Stimulated activated naive CD8-positive, alpha-beta T cell treated with anti-CD3 and anti-CD28 coated beads, Interleukin-15, Interleukin-2, amounts not matched to agents 100 U/mL and 50 U/mL, for 24 hours (primary cell): ENCODE results near the gene TNFRSF12A.

ENCODE experiments used
- ATAC-seq: fragments of 150-1000 bp; cut with Tn5 transposase; one replicate; pipeline ENCODE4 v1.10.0; 2021
- DNase-seq: peaks from one replicate; pipeline ENCODE4 v3.0.0; 2021

The TNFRSF12A gene

DNA sequence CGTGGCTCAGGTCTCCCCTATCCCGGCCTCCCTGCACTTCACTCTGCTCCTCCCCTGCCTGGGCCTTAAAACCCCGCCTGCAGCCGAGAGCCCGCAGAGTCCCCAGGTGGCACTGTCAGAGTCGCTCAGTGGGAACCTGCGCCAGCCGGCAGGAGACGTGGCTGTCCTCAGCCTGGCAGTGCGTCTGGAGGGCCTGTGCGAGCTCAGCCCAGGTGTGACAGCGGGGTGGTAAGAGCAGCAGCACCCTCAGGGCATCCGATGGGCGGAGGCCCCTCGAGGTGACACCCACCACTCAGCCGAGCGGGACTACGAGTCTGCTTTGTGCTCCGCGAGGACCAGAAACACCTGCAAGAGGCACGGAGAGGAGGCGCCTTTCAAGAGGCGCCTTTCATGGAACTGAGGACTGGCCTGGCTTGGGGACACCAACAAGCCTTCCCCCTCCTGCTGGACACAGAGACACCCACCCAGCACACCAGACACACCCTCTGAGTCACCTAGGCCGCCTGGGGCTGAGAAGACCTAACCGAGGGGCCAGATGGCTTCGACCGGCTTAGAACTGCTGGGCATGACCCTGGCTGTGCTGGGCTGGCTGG lies 7.2 kb upstream of the TNFRSF12A start, which contains the start of gene CLDN9:
TSS of gene CLDN9 (plus strand) at position 96 of the 593 bp plus-strand sequence. CDS start at position 536, 440 bp downstream.
- ATAC-seq (no peak), DNase-seq (no peak)

GRCh38 chr16:3013491-3013951 lies 6.6 kb upstream of the TNFRSF12A start:
- DNase-seq = no peak
- ATAC-seq = no peak

DNA sequence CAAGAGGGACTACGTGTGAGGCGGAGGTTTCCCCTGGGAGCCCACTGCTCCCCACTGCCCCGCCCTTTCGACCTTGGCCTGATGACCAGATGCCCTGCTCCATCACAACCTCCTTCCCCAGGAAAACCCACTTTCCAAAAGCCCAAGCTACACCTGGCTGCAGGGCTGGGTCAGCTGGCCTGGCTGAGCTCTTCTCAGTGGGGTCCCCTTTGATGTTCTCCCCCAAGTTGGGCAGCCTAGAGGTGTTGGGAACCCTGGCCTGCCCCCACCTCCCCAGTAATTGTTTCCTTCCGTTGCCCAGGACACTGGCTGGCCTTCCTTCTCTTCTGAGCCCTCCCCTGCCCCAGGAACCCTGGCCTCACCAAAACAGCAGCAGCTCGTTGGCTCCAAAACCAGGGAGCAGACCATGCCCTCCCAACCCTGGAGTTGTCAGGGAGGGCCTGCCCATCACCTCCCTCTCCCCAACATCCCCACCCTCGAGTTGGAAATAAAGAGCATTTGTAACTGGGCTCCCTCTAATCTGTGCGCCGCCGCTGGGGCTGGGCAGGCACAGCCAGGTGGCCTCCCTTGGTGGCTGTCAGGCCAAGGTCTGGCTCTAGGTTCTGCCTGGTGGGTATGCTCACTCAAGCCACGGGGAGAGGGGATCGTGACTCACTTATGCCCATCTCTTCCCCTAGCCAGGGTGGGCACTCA lies 6.0 kb upstream of the TNFRSF12A start:
- DNase-seq (no peak), ATAC-seq (no peak)

GRCh38 chr16:3014971-3015370 lies 5.2 kb upstream of the TNFRSF12A start:
- ATAC-seq = no peak
- DNase-seq = no peak

DNA sequence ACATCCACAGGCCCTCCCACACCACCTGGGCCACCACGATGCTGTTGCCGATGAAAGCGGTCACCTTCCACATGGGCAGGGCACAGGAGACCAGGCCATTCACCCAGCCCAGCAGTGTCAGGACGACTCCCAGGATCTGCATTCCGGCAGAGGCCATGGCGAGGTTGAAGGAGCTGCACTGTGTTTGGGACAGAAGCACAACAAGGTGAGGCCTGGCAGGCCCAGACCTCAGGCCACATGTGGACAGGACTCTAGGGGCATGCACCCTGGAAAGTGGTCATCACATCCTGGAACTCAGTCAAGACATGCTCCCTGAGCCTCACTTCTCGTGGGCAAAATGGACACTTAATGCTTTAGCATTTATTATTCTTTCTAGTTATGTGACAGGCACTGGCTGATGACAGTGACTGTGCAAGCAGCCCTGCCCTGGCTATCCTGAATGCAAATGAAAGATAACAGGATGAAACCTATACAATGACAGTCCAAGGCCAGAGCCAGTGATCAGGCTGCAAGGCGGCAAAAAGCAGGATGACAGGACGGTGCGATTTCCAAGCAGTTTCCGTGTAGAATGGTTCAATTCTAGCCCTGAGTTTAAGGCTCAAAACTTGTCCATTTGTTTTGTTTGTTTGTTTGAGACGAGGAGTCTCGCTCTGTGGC lies 4.2 kb upstream of the TNFRSF12A start:
- DNase-seq (no peak), ATAC-seq (no peak)

DNA sequence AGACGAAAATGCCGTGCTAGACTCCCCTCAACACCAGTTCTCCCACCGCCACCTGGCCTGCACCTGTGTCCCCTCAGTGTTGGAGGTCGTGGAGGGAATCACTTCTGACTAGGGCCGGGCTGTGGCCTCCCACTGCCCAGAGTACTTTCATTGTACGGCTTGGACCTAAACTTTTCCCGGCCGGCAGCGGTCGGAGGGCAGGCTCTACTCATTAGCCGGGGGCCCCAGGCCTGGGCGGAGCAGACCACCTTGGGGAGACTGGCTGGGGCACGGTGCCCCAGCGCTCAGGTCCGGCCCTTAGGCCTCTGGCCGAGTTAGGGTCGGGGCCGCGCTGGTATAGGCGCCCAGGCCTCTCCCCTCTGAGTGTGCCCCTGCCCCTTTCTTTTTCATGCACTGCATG lies 2.8 kb upstream of the TNFRSF12A start:
- DNase-seq = no peak
- no peak for ATAC-seq

- DNase-seq (peak; percentile 68), ATAC-seq (no peak)
Observed at GRCh38 chr16:3017794-3018506, 2.2 kb upstream of the TNFRSF12A start, which contains the start of gene CLDN6. CLDN6 (minus strand) TSS chr16:3018183; CDS start chr16:3016021, 2,162 bp downstream.

DNA sequence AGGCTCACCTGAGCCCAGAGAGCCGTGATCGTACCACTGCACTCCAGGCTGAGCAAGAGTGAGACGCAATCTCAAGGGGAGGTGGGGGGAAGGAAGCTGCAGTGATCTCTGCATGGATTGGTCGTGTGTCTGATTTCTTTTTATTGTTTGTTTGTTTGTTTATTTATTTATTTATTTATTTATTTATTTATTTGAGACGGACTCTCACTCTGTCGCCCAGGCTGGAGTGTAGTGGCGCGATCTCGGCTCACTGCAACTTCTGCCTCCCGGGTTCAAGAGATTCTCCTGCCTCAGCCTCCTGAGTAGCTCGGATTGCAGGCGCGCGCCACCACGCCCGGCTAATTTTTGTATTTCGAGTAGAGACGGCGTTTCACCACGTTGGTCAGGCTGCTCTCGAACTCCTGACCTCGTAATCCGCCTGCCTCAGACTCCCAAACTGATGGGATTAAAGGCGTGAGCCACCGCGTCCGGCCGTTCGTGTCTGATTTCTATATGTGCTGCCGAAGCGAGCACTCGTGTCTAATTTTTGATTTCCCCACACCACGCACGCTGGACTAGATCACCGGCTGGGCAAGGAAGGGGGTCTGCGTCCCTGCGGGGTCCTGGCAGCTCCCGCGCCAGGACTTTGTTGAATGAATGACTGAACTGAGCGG lies 448 bp upstream of the TNFRSF12A start:
- ATAC-seq = no peak
- DNase-seq = no peak

DNA sequence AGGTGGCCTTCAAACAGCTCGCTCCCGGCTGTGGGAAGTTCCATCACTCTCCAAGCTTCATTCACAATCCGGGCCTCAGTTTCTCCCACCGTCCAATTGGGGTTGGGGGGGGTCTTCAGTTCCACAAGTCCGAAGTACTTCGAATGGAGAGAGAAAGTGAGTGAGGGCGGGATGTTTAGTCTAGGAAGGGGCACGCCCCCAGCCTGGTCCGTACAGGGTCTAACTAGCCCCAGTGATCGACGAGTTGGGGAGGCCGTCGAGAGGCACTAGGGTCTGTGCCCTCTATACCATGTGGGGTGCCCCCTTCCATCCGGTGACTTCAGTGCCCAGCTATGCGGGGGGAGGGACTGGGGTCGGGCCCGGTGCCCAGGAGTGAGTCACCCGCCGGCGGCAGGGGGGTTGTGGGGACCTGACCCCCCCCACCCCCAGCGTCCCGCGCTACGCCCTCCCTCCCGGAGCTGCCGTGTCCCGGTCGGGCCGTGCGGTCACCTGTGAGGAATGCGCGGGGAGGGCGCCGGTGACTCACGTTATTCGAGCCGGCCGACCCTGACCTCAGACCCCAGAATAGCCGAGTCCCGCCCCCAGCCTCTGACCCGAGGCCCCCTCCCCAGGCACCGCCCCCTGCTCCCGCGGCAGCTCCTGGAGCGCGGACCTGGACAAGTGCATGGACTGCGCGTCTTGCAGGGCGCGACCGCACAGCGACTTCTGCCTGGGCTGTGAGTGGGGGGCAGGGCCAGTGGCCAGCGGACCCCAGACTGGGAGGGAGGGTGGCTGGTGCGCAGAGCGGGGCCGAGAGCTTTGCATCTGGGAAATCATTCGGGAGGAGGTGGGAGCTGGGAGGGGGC lies 658 bp downstream of the TNFRSF12A start:
- ATAC-seq = peak; percentile 5
- DNase-seq = peak; percentile 65

- DNase-seq = peak; percentile 91
- peak; percentile 55 for ATAC-seq
Observed at GRCh38 chr16:3021449-3022207, 1.5 kb downstream of the TNFRSF12A start.

GRCh38 chr16:3022208-3022683 lies 2.1 kb downstream of the TNFRSF12A start:
- ATAC-seq (peak; percentile 34), DNase-seq (peak; percentile 93)

DNA sequence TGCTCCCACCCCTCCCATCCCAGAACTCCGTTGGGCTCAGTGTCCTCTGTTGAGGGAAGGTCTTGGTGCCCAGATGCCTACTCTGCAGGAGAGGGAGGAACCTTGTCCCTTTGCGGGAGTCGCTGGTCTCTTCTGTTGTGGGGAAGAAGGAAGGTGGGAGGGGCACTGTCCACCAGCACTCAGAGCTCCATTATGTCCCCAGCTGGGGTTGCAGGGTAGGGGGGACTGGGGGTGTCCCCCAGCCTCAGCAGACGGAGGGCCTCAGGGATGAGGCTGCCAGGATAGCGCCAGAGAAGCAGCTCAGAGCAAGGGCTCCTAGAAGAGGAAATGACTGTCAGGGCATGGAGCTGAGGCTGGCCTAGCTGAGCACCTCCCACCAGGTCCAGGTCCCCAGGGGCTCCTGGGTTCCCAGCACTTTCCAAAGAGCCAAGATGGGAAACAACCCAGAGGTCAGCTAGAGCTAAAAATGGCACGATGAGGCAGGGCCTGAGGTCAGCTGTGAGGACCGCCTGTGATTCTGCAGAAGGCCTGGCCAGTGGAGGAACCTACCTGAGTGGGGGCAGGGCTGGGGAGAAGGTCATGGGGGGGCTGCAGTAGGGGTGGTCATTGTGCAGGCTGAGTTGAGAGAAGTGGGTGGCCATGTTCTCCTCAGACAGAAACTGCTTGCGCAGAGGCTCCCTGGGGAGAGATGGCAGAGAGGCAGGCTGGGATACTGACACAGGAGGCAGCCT lies 2.7 kb downstream of the TNFRSF12A start:
- no peak for ATAC-seq
- DNase-seq = peak; percentile 23

GRCh38 chr16:3023415-3023668 lies 3.2 kb downstream of the TNFRSF12A start:
- peak; percentile 45 for DNase-seq
- ATAC-seq = no peak

DNA sequence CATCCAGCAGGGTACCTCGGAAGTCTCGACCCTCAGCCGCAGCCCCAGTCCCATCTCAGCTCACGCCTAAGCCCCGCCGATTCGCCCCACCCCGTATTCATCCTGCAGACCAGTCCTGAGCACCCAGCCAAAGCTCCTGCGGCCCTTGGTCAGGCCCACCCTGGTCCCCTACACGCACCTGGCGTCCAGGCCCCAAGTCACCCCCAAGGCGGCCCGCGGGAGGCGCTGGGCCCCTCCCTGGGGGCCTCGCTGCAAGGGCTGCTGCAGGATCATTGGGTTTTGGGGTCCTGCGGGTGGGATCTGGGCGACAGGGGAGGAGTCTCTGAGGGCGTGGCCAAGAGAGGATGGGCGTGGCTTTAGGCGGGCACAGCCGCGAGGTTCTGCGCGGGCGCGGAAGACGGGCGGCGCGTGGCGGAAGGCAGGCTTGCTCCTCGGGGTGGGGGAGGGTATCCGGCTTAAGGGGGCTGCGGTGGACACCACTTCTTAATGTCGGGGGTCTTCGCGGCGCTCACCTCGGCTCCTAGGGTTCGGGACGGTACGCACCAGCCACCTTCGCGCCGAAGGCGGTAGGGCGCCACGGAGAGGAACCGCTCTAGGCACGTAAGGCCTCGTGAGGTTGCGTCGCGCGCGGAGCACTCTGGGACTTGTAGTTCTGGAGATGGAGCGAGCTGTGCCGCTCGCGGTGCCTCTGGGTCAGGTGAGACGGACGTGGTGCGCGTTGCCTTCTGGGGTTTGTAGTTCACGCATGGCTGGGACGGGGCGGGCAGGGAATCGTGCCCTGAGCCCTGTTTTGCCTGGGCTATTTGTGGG lies 3.7 kb downstream of the TNFRSF12A start, which contains the start of the genes HCFC1R1 and THOC6:
TSS of gene HCFC1R1 (minus strand) at position 274 of the 810 bp plus-strand sequence. CDS start at position 273, 1 bp downstream.
TSS of gene THOC6 (plus strand) at position 367 of the 810 bp plus-strand sequence. CDS start at position 659, 292 bp downstream.
- DNase-seq = peak; percentile 95

GRCh38 chr16:3025032-3026002 lies 5.1 kb downstream of the TNFRSF12A start:
- no peak for ATAC-seq
- no peak for DNase-seq

More for the DNA sequence above, 3.7 kb downstream of the TNFRSF12A start, which contains the start of the genes HCFC1R1 and THOC6:
- peak; percentile 83 for ATAC-seq

GRCh38 chr16:3026003-3026378 lies 5.8 kb downstream of the TNFRSF12A start:
- ATAC-seq = no peak
- DNase-seq = no peak
